Measurements from ENCODE around the gene MND1. TPM values are rescaled to one million over a fixed set of nuclear protein-coding genes. Genes with fewer than 3 reads are reported as not detected.

MND1 gene
- 10.3 and 12.6 TPM in 2 replicates for total RNA-seq
- polyA plus RNA-seq, result 6.5 and 15.9 TPM in 2 replicates

GRCh38 chr4:153344131-153345011, at the start of gene MND1:
TSS of gene MND1 (plus strand) at chr4:153344688. CDS start at chr4:153344738, 50 bp downstream.
- Histone ChIP-seq H3K27ac (no peak within 1 kb of the TSS), H3K27me3 (no peaks in the 10 kb centered on the region), H3K36me3 (no peaks in the 10 kb centered on the region), H3K4me3 (peak within 1 kb of the TSS; percentile 61), H3K9me3 (ENCODE audit: low read depth) (no peaks in the 10 kb centered on the region), H3K4me1 (ENCODE audit: low read depth) (peaks cover 5% of the 10 kb centered on the region)
- TF ChIP-seq, protein P1, sequence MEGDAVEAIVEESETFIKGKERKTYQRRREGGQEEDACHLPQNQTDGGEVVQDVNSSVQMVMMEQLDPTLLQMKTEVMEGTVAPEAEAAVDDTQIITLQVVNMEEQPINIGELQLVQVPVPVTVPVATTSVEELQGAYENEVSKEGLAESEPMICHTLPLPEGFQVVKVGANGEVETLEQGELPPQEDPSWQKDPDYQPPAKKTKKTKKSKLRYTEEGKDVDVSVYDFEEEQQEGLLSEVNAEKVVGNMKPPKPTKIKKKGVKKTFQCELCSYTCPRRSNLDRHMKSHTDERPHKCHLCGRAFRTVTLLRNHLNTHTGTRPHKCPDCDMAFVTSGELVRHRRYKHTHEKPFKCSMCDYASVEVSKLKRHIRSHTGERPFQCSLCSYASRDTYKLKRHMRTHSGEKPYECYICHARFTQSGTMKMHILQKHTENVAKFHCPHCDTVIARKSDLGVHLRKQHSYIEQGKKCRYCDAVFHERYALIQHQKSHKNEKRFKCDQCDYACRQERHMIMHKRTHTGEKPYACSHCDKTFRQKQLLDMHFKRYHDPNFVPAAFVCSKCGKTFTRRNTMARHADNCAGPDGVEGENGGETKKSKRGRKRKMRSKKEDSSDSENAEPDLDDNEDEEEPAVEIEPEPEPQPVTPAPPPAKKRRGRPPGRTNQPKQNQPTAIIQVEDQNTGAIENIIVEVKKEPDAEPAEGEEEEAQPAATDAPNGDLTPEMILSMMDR (IDR thresholded peaks at IDR 0.05; ENCODE audit: low read depth, low read length), result peak; percentile 87
- DNase-seq (ENCODE audit: low read depth in 1 of 2, low spot score in 1 of 2), result peak; percentile 83 to 88

GRCh38 chr4:153295131-153295755, 49.2 kb upstream of the MND1 start:
- DNase-seq (ENCODE audit: low read depth in 1 of 2, low spot score in 1 of 2), result no peak
- no peaks in the 10 kb centered on the region for H3K9me3 ChIP-seq (ENCODE audit: low read depth)
- H3K27ac ChIP-seq, result no peak overlapping the region
- TF ChIP-seq, protein P1 (IDR thresholded peaks at IDR 0.05; ENCODE audit: low read depth, low read length), result no peak
- no peaks in the 10 kb centered on the region for H3K27me3 ChIP-seq
- H3K4me1 ChIP-seq (ENCODE audit: low read depth), result no peaks in the 10 kb centered on the region
- peaks cover 25% of the 10 kb centered on the region for H3K36me3 ChIP-seq
- no peak overlapping the region for H3K4me3 ChIP-seq

- no peak overlapping the region for H3K4me3 ChIP-seq
- peaks cover 20% of the 10 kb centered on the region for H3K36me3 ChIP-seq
- no peaks in the 10 kb centered on the region for H3K9me3 ChIP-seq (ENCODE audit: low read depth)
- no peaks in the 10 kb centered on the region for H3K27me3 ChIP-seq
- DNase-seq (ENCODE audit: low read depth in 1 of 2, low spot score in 1 of 2), result peak in 1 of 2 donors; percentile 35
- H3K4me1 ChIP-seq (ENCODE audit: low read depth), result no peaks in the 10 kb centered on the region
- H3K27ac ChIP-seq, result no peak overlapping the region
- TF ChIP-seq, protein P1 (IDR thresholded peaks at IDR 0.05; ENCODE audit: low read depth, low read length), result no peak
Measured at GRCh38 chr4:153296040-153296823, 48.3 kb upstream of the MND1 start.

GRCh38 chr4:153297116-153297515, 47.4 kb upstream of the MND1 start:
- peaks cover 20% of the 10 kb centered on the region for H3K36me3 ChIP-seq
- no peaks in the 10 kb centered on the region for H3K4me1 ChIP-seq (ENCODE audit: low read depth)
- TF ChIP-seq, protein P1 (IDR thresholded peaks at IDR 0.05; ENCODE audit: low read depth, low read length), result no peak
- H3K9me3 ChIP-seq (ENCODE audit: low read depth), result no peaks in the 10 kb centered on the region
- H3K27me3 ChIP-seq, result no peaks in the 10 kb centered on the region
- DNase-seq (ENCODE audit: low read depth in 1 of 2, low spot score in 1 of 2), result no peak
- no peak overlapping the region for H3K27ac ChIP-seq
- H3K4me3 ChIP-seq, result no peak overlapping the region

DNA sequence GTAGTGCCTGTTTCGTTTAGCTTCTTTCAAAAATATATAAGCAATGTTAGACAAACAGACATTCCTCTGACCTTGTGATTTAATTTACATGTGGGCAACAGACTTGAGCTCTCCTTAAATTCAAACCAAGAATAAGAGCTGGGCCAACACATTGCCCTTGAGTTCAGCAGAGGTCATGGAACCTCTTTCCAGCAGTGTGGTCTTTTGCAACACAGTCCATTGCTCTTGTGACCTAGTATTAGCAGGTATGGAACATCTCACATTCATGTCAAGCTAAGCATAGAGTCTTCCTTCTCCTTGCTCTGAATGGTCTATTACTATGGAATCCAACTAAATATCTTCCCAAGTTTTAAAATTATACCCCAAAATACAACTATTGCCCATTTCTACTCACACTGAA, 33.7 kb upstream of the MND1 start:
- DNase-seq (ENCODE audit: low read depth in 1 of 2, low spot score in 1 of 2), result no peak
- Histone ChIP-seq H3K27ac (no peak overlapping the region), H3K9me3 (ENCODE audit: low read depth) (no peaks in the 10 kb centered on the region), H3K4me1 (ENCODE audit: low read depth) (no peaks in the 10 kb centered on the region), H3K27me3 (no peaks in the 10 kb centered on the region), H3K4me3 (no peak overlapping the region), H3K36me3 (no peaks in the 10 kb centered on the region)
- TF ChIP-seq, protein P1 (IDR thresholded peaks at IDR 0.05; ENCODE audit: low read depth, low read length), result no peak

All from cardiac muscle cell (in vitro differentiated cells and primary cell).